ENCODE data around the gene ZXDC. TPM values are rescaled to one million over a fixed set of nuclear protein-coding genes. Genes with fewer than 3 reads are reported as not detected.
A peak's percentile ranks its signal among the peaks of the same experiment; 100 is the strongest.

ZXDC gene
- polyA plus RNA-seq, 1 donor (not counting 4 experiments of a cell fraction or from before 2014, with no cell fraction given), result 10.7 TPM

- Histone ChIP-seq H3K4me2 (ENCODE audit: control insufficient read depth, extremely low read depth, insufficient read depth, low read depth, low read length) (no peak overlapping the region), H3K9ac (ENCODE audit: control insufficient read depth, extremely low read depth, insufficient read depth, low read length) (no peak overlapping the region), H3K9me1 (ENCODE audit: control insufficient read depth, extremely low read depth, insufficient read depth, low read length) (no peaks in the 10 kb centered on the region), H4K20me1 (ENCODE audit: control insufficient read depth, extremely low read depth, insufficient read depth, low read length) (no peaks in the 10 kb centered on the region), H3K4me1 (ENCODE audit: control insufficient read depth, extremely low read depth, insufficient read depth, low read length) (no peaks in the 10 kb centered on the region), H3K9me3 (ENCODE audit: control insufficient read depth, low read depth, low read length) (no peaks in the 10 kb centered on the region), H3K27ac (ENCODE audit: control insufficient read depth, insufficient read depth, low read length) (no peak overlapping the region), H3K79me2 (ENCODE audit: control insufficient read depth, insufficient read depth, low read length) (no peaks in the 10 kb centered on the region), H3K4me3 (ENCODE audit: control insufficient read depth in 2 of 3, extremely low read depth in 1 of 3, insufficient read depth in 2 of 3, low read depth in 1 of 3, low read length in 3 of 3) (no peak overlapping the region), H2AFZ (ENCODE audit: control insufficient read depth, low read length) (no peak overlapping the region), H3K27me3 (ENCODE audit: control insufficient read depth, extremely low read depth, insufficient read depth, low read length) (peaks cover 20% of the 10 kb centered on the region), H3K36me3 (ENCODE audit: control insufficient read depth in 2 of 2, extremely low read depth in 1 of 2, insufficient read depth in 2 of 2, low read length in 2 of 2) (no peaks in the 10 kb centered on the region)
- FAIRE-seq, result no peak
- dilution Hi-C loops (cut with MboI; ENCODE audit: extremely low pct_ligation_motif_present, low sequenced_read_pairs), result no loop called here
- no peak for TF ChIP-seq CTCF (optimal IDR thresholded peaks at IDR 0.05 in 1 of 3, IDR thresholded peaks at IDR 0.05 in 1 of 3, conservative IDR thresholded peaks at IDR 0.05 in 1 of 3; ENCODE audit: extremely low read depth in 1 of 3, insufficient read depth in 2 of 3, low read length in 3 of 3)
- no peak for TF ChIP-seq EZH2 (IDR thresholded peaks at IDR 0.05; ENCODE audit: low read length)
- no peak for DNase-seq (ENCODE audit: low read depth, low spot score)
Measured at GRCh38 chr3:126408099-126408498, 67.6 kb downstream of the ZXDC start.

- TF ChIP-seq EZH2 (IDR thresholded peaks at IDR 0.05; ENCODE audit: low read length) (no peak), CTCF (optimal IDR thresholded peaks at IDR 0.05 in 1 of 3, IDR thresholded peaks at IDR 0.05 in 1 of 3, conservative IDR thresholded peaks at IDR 0.05 in 1 of 3; ENCODE audit: extremely low read depth in 1 of 3, insufficient read depth in 2 of 3, low read length in 3 of 3) (peak in 1 of 3 experiments; percentile 41)
- DNase-seq (ENCODE audit: low read depth, low spot score) (no peak), FAIRE-seq (no peak)
- Histone ChIP-seq H3K36me3 (ENCODE audit: control insufficient read depth in 2 of 2, extremely low read depth in 1 of 2, insufficient read depth in 2 of 2, low read length in 2 of 2) (no peaks in the 10 kb centered on the region), H3K79me2 (ENCODE audit: control insufficient read depth, insufficient read depth, low read length) (no peaks in the 10 kb centered on the region), H3K9ac (ENCODE audit: control insufficient read depth, extremely low read depth, insufficient read depth, low read length) (no peak overlapping the region), H3K27me3 (ENCODE audit: control insufficient read depth, extremely low read depth, insufficient read depth, low read length) (peaks cover 15% of the 10 kb centered on the region), H3K27ac (ENCODE audit: control insufficient read depth, insufficient read depth, low read length) (no peak overlapping the region), H3K9me1 (ENCODE audit: control insufficient read depth, extremely low read depth, insufficient read depth, low read length) (no peaks in the 10 kb centered on the region), H4K20me1 (ENCODE audit: control insufficient read depth, extremely low read depth, insufficient read depth, low read length) (no peaks in the 10 kb centered on the region), H3K4me1 (ENCODE audit: control insufficient read depth, extremely low read depth, insufficient read depth, low read length) (no peaks in the 10 kb centered on the region), H3K4me3 (ENCODE audit: control insufficient read depth in 2 of 3, extremely low read depth in 1 of 3, insufficient read depth in 2 of 3, low read depth in 1 of 3, low read length in 3 of 3) (no peak overlapping the region), H3K9me3 (ENCODE audit: control insufficient read depth, low read depth, low read length) (no peaks in the 10 kb centered on the region), H2AFZ (ENCODE audit: control insufficient read depth, low read length) (no peak overlapping the region), H3K4me2 (ENCODE audit: control insufficient read depth, extremely low read depth, insufficient read depth, low read depth, low read length) (no peak overlapping the region)
- dilution Hi-C loops (cut with MboI; ENCODE audit: extremely low pct_ligation_motif_present, low sequenced_read_pairs), result no loop called here
Measured at GRCh38 chr3:126407412-126408044, 68.2 kb downstream of the ZXDC start.

All from keratinocyte (primary cell).